ENCODE results near the gene XPC. TPM values are rescaled to one million over a fixed set of nuclear protein-coding genes. Genes with fewer than 3 reads are reported as not detected.

The XPC gene
- polyA plus RNA-seq, 1 donor: 18.1 TPM

DNA sequence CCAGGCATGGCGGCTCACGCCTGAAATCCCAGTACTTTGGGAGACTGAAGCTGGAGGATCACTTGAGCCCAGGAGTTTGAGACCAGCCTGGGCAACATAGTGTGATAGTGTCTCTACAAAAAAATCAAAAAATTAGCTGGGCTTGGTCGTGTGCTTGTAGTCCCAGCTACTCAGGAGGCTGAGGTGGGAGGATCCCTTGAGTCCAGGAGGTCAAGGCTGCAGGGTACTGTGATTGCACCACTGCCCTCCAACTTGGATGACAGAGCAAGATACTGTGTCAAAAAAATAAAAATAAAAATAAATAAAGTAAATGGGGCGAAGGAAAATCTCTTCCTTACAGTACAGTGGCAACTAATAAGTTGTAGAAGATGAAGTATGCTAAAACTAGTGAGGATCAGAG, 29.8 kb upstream of the XPC start:
- no peak for DNase-seq (ENCODE audit: low read depth)

GRCh38 chr3:14206548-14207177, 28.3 kb upstream of the XPC start:
- DNase-seq (ENCODE audit: low read depth): no peak

DNA sequence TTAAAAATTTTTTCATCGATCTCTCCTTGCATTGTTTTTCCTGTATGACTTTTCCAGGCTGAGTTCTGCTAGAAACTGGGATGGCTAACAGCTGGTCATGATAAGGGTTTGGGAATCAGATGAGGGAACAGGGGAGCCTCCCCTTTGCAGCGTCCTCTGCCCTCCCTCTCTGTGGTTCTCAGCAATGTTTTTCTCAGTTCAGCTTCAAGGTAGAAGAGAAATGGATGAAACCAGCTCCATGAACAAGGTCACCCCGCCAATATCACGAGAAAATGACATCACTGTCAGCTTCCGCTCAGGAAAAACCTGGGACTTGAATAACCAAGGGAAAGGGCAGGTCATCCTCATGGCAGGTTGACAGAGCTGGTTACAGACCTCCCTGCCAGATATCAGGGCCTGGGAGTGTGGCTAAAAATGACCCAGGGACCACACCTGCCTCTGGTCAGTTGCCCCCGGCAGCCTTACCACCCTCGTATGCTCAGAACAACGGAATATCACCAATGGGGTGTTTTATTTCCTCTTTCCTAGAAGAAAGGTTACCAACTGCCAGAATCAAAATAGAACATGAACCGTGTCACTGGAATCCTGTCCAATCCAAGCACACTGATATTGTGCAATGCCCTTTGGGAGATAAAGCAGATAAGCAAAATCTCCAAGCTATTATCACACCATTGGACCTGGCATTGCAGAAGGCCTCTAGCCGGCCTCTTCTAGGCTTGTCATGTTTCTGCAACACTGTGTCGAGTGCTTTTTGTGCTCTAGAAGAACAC, 26.3 kb upstream of the XPC start:
- no peak for DNase-seq (ENCODE audit: low read depth)

GRCh38 chr3:14203521-14204079, 25.2 kb upstream of the XPC start:
- peak; percentile 79 for DNase-seq (ENCODE audit: low read depth)

DNA sequence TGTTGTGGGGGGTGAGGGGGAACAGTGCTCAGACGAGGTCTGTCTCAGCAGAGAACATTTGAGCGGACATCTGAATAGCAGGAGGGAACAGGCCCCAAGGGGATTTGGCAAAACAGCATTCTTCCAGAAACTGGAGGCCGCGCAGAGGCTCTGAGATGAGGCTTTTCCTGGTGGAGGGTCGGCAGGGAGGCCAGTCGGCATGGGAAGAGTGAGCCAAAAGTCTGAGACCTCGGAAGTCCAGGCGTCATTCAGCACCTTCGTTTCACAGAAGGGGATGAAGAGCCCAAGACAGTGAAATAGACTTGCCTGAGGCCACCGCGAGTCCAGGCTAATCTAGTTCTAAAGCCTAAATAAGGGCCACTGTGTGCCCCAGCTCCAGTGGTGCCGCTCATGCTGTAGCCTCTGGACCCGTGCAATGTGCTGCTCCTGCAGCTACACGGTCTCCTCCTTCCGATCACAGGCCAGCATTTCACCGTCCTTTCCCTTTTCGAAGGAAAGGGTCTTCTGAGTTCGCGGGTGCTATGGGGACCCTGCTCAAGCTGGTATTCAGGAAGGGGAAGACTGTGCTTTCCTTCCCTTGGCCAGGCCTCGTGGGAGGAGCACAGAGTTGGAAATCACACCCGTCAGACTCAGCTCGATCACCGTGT, 24.6 kb upstream of the XPC start:
- no peak for DNase-seq (ENCODE audit: low read depth)

DNA sequence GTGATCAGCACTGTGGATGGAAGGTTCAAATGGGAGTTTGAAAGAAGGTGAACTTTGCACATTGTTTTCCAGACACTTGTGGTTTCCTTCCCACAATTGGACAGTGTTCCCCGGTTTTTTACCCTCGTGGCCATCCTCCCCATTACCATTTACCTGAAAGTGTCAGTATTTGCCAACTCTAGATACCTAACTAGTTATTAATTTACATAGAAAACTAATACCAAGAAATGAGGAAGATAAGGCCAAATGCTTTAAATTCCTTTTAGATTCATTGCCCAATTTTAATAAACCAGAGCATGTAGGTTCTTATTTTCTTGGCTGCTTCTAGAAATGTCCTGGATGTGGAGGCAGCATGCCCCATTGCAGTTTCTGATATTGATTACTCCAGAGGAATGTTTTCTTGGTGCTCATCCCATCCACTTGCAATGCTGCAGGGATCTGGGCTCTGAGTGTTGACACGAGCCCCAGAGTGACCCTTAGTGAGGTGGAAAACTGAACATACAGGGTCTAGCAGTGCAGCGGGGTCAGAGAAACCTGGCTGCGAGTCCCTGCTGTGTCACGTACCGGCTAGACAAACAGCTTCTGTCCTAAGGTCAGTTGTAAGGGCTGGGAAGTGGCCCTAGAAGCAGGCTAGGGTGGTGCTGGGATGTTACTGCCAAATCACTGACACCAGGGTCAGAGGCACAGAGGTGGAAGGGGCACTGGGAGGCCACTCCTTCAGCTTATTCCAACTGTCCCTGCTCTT, 23.7 kb upstream of the XPC start:
- no peak for DNase-seq (ENCODE audit: low read depth)

- no peak for DNase-seq (ENCODE audit: low read depth)
Observed at GRCh38 chr3:14200841-14201240, 22.4 kb upstream of the XPC start.

DNA sequence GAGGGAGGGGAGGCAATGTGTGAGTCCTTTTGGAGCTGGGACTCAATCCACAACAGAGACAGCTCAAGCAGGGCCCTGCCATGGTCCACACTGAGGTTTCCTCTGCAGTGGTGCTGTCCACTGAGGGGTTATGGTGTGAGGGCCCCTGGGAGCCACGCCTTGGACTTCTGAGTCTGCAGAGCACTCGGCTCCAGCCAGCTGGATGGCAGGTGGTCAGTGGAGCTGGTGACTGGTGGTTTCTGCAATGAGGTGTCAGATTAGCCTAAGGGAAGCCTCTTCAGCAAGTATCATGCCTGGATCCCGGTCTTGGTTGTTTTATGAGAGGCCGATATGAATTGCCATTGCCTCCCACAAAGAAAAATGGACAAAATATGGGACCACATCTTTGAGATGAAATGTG, 21.9 kb upstream of the XPC start:
- DNase-seq (ENCODE audit: low read depth): no peak

GRCh38 chr3:14199641-14200040, 21.2 kb upstream of the XPC start:
- no peak for DNase-seq (ENCODE audit: low read depth)

DNA sequence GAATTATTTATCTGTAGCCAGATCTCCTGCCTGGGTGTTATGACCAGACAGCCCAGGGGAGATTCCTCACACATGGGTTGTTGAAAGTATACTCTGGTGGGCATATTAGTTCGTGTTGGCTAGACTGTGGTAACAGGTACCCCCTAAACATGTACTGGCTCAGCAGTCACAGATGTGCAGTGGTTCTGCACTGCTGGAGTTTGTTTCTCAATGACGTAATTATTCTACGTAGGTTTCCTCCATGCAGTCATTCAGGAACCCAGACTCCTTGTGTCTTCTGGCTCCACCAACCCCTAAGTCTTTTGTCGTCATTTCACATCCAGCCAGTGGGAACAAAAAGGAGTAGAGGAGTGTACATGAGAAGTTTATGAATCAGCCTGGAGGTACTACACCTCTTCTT, 16.5 kb upstream of the XPC start:
- DNase-seq (ENCODE audit: low read depth): no peak

GRCh38 chr3:14188041-14188754, 9.8 kb upstream of the XPC start:
- no peak for DNase-seq (ENCODE audit: low read depth)

- no peak for DNase-seq (ENCODE audit: low read depth)
Observed at GRCh38 chr3:14186854-14187458, 8.6 kb upstream of the XPC start.

DNA sequence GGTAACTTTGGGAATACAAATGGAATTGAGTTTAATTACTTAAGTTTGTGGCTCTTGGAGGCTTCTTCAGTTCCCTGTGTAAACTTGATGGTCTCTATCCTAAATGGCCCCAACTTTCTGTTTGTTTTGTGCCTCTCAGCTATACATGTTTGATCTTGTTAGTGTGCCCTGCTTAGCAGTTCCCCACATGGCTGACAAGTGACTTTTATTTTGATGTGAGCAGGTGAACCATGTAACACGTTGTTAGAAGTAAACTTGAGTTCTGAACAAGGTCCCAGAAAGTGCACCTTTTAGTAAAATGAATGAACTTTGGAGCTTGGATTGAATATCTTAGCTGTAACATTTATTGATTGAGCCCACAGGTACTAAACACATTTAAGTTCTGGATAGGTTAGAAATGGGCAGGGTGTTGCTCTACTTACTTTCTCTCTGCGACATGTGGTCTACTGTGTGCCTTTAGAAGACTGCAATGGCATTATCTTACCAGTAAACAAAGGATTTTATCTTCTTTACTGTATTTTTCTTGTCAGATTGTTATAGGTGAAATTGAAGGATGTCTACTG, 4.7 kb upstream of the XPC start:
- DNase-seq (ENCODE audit: low read depth): no peak

DNA sequence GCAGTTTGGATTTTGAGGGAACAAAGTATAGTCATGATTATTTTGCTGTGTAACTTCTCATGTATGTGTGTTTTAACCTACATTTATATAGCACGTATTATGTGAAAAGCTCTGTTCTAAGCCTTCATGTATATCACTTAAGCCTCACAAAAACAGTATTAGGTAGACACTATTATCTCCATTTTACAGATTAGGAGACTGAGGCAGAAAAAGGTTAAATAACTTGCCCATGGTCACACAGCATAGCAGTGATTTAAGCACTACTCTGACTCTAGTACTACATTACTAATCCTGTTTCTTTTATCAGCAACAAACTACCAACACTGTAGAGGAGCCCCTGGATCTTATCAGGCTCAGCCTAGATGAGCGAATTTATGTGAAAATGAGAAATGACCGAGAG, 2.9 kb upstream of the XPC start:
- no peak for DNase-seq (ENCODE audit: low read depth)

- DNase-seq (ENCODE audit: low read depth): no peak
Observed at GRCh38 chr3:14179795-14180194, 1.4 kb upstream of the XPC start.

DNA sequence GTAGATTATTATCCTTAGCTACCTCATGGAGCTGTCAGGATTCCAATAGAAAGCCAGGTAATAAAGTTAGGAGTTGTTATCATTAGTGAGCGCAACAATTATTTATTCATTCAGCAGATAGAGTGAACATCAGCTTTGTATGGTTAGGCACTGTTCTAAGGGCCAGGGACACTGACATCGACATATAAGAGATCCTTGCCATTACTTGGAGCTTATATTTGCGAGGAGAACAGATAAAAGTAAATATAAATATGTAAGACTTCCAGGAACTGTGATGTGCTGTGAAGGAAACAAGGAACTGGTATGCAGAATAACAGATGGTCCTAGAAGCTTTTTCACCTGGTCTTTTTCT, 689 bp upstream of the XPC start:
- DNase-seq (ENCODE audit: low read depth): no peak

DNA sequence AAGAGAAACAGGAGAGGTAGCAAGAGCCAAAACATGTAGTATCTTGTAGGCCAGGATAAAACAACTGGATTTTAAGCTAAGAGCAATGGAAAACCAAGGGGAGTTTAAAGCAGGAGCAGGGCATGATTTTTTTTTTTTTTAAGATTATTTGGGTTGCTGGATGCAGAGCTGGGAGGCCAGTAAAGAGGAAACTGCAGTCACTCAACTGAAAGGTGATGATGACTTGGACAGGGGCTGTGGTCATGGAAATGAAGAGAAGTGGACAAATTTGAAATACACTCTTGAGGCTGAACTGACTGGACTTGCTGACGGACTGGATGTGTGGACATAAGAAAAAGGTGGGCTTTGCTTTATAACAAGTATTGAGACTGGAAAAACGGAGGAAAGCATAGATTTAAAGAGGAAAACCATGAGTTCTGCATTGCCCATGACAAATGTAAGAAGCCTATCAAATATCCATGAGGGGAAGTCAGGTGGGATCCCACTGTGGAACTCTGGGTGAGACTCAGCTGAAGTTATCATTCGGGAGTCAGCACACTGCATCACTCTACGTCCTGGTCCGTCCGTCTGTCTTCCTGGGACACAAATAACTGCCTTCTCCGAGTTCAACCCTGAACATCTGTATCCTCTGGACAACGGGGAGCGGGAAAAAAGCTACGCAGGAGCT, 688 bp downstream of the XPC start:
- no peak for DNase-seq (ENCODE audit: low read depth)

DNA sequence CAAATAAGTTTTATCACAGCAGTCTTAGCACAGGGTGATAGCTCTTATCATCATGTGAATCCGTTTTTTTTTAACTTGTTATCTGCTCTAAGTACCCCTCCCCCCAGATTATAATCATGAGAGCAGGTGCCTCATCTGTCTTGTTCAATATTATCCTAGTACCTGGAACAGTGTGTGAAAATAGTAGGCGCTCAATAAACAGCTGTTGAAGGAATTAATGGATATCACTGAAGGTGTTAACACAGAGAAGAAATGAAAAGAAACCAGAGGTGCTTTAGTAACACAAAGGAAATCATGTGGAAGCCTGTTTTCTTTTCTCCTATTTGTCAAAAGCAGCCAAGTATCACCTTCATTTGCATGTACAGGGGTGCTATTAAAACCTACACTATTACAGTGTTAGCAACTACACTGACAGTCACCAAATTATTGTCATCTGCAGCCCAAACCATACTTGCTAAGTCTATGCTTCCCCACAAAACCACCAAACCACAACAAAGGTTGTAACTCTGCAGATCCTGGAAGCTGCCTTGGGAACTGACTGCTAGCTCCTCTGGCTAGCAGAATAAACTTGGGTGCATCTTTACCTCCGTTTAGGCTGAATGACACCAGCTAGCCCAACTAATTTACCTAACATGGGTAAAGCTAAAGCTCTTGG, 2.9 kb downstream of the XPC start:
- DNase-seq (ENCODE audit: low read depth): no peak

GRCh38 chr3:14174483-14174882, 3.9 kb downstream of the XPC start:
- DNase-seq (ENCODE audit: low read depth): no peak

DNA sequence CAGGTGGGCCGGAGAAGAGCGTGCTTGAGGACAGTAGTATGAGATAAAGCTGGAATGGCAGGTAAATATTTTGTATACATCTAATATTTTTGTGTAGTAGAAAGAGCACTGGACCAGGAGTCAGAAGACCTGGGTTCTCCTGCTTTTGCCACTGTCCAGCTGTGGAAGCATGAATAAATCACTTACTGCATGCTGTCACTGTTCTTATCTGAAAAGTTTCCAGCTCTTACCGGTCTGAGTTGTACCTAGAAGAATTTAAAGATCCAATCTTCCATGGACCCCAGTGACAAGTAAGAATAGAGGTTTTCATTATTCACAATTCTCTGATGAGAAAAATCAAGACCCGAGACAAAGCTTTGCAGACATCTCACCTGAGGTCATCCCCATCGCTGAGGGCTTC, 5.9 kb downstream of the XPC start:
- DNase-seq (ENCODE audit: low read depth): no peak
